GM12874 (cell line): ENCODE results near the gene DBF4B.
A peak's percentile ranks its signal among the peaks of the same experiment; 100 is the strongest.

ENCODE experiments used
- TF ChIP-seq, protein P1 (sequence below): IDR thresholded peaks from 2 replicates; pipeline ENCODE4 v1.5.1; 2011; ENCODE audit warnings: low read depth, mild to moderate bottlenecking, control low read depth, low read length, moderate library complexity; ENCODE audit not compliant: insufficient read depth

Gene DBF4B, protein sequence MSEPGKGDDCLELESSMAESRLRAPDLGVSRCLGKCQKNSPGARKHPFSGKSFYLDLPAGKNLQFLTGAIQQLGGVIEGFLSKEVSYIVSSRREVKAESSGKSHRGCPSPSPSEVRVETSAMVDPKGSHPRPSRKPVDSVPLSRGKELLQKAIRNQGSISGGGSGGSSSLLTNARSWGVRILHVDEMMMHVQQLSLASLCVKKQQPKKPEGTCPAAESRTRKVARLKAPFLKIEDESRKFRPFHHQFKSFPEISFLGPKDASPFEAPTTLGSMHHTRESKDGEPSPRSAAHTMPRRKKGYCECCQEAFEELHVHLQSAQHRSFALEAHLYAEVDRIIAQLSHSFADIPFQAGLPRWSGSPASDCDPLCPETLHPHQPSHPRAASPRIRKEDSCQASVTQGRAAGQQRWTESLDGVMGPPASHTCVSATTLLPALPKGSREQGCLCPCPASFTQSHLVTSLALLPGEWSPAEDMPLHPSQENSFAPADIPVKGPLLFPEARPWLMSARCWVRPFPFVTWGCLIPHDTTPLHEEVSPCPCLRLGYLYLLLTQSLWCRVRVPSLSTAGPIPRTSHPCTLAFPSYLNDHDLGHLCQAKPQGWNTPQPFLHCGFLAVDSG

DNA sequence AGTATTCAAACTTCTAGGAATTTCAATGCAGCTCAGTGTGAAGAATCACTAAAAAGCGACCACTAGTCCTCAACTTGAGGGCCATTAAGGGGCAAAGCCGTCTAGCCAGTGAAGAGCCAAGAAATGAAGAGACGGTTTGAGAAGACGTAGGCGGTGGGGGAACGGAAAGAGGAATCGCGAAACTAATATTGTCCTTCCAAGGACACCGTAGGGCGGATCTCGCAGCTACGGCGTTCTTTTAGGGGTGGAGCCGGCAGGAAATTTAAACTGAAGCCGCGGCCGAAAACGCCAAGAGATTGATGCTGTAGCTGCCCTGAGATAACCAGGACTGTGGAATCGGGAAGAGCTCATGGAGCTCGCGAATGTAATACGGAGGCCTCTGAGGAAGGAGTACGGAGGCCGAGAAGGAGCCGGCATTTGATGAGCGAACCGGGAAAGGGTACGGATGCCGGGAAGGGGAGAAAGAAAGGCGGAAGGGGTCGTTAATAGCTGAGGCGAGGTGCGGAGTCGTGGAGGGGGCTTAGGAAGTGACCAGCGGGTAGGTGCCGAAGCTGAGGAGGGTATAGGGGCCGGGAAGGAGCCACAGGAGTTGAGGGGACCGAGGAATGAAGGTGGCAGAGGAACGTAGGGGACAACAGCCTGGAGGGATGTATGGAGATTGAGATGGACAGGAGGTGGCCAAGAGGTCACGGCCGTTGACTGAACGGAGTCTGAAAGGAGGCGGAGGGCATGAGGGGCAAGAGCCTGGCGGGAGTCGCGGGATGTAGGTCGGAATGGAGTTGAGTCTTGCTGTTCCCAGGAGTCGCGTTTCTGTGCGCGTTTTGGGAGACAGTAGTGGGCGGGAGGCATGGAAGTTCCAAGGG is at the start of gene DBF4B:
Gene DBF4B (plus strand): TSS at position 265 of the 863 bp plus-strand sequence. CDS start 156 bp downstream, at position 421.
- TF ChIP-seq, protein P1, sequence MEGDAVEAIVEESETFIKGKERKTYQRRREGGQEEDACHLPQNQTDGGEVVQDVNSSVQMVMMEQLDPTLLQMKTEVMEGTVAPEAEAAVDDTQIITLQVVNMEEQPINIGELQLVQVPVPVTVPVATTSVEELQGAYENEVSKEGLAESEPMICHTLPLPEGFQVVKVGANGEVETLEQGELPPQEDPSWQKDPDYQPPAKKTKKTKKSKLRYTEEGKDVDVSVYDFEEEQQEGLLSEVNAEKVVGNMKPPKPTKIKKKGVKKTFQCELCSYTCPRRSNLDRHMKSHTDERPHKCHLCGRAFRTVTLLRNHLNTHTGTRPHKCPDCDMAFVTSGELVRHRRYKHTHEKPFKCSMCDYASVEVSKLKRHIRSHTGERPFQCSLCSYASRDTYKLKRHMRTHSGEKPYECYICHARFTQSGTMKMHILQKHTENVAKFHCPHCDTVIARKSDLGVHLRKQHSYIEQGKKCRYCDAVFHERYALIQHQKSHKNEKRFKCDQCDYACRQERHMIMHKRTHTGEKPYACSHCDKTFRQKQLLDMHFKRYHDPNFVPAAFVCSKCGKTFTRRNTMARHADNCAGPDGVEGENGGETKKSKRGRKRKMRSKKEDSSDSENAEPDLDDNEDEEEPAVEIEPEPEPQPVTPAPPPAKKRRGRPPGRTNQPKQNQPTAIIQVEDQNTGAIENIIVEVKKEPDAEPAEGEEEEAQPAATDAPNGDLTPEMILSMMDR = no peak

DNA sequence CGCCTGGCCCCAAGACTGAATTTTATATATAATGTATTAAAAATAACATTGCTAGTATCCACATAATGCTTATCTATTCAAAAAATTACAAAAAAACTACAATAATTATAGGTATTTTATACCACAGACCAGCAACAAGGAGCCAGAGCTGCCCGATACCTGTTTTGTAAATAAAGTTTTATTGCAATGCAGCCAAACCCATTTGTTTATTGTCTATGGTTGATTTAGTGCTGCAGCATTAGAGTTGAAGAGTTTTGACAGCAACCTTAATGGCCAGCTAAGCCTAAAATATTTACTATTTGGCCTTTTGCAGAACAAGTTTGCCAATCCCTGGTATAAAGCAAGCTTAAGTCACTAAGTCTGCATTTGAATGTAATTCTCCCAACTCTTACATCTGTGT is 46.6 kb upstream of the DBF4B start:
- TF ChIP-seq, protein P1 = no peak

DNA sequence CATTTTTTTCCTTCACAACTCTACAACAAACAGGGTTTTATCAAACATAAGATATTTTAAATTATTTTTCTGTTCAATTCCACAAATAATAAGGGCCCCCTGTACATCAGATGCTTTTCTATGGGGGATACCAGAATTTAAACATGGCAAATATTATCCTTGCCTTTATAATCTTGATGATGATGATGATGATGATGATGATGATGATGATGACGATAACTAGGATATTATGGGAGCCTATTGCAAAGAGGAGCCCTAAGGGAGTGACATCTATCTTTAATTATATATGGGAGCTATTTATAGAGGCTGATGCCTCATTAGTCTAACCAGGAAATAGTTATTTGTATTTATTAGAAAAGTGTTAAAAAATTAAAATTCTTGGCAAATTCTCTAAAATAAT is 45.4 kb upstream of the DBF4B start:
- TF ChIP-seq, protein P1 = no peak

DNA sequence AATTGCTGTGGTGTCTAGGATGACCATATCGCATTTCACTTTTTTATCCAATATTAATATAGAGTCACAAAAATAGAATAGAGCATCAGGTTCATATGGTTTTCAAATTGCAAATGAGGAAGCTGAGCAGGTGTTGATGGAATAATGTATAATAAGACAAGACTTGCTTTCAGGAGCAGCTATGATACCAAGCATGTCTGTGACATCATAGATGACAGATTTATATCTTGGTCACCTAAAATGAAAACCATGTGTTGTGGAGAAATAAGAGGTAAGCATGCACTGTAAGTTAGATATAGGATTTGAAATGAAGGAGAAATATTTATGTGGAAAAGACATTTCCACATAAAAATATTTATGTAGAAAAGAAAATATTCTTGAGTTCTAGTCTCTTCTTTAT is 43.6 kb upstream of the DBF4B start:
- TF ChIP-seq, protein P1 = no peak

DNA sequence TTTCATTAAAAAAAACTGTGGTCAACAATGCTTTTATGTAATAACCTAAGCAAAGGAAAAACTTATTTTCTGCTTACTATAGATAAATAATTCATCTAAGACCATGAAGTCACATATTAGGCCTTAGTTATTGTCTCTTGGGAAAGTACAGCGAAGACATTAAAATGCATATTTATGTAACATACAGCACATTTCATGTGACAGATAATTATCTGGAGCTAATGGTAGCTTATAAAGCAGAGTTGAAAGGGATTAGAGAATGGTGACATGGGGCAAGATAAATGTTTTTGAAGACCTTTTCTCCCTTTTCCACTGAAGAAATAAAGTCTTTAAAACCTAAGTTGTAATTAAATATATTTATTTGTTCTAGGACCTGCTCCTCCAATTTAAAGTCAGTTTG is 42.5 kb upstream of the DBF4B start:
- TF ChIP-seq, protein P1 = no peak

DNA sequence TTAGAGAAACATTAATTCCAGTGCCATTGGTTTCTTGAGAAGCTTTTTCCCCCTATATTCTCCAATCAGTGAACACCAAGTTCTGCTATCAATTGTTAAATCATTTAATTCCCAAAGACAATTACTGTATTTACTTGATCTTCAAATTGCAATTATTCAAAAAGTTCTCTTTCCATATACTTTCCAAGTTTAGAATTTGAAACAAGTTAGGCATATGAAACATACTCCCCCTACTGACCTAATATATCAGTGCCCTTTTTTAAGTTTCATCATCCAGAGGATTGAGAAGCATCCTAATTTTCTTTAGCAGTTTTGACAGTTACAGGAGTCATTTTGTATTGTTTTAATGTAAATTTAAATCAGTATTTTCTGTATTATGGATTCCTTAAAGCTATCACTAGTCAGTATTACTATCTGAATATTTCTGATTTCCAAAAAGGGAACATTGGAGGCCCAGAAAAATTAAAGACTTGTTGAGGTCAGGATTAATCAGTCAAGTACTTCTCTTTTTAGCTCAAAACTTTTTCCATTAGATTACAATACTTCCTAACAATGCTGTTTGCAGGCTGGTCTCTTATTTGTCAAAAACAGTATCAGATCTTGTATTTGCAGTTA is 35.9 kb upstream of the DBF4B start:
- TF ChIP-seq, protein P1 = peak; percentile 32; the same call in 1 of the 2 replicates

DNA sequence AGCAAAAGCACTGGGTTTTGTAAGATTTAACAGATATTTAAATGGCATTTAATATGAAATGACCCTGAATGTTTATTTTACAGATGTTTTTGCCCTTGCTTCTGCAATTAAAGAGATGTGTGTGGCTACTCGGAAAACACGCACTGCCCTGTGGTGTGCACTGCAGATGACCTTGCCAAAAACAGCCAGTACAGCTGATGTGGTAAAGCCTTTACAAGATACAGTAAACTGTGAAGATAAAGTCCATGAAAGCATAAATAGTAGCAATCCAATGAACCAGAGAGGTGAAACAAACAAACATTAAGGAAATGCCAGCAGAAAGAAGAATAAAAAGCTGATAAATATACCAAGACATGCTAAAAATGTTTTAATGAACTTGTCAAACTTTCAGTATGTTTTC is 34.6 kb upstream of the DBF4B start:
- TF ChIP-seq, protein P1 = no peak
